ELR (cell line): ENCODE data around the gene OR10R2.

Experiments
- DNase-seq: peaks from one replicate; pipeline ENCODE4 v3.0.0-alpha.2; 2015; ENCODE audit warnings: low read depth

The OR10R2 gene

DNA sequence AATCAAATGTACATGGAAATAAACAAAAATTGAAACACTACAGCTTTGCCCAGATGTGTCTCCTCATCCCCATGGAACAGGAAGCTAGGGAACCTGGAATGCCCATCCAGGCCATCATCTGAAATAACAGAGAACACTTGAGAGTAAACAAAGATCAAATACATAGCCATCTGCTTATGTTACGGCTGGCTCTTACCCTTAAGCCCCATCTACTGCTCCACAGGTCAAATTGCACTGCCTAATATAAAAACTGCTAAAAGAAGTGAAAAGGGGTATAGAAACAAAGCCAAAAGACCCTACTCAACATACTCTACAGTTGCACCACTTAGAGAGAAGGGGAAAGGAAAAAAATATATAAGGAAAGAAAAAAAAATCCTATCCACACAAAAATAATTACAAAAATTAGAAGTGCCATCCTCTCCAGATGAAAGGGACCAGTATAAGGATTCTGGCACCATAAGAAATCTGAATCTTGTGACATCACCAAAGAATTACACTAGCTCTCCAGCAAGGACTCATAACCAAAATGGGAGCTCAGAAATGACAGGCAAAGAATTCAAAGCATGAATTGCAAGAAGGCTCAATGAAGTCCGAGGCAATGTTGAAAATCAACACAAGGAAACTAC is 55.3 kb downstream of the OR10R2 start:
- peak; percentile 57 for DNase-seq
